Loucy (cell line): ENCODE data around the gene NPIPB6.
"Not testable (repeated sequence)": the region's sequence is repeated elsewhere in the genome, so short reads cannot be mapped to it uniquely, and the experiment has no call there.

ENCODE experiments used
- EZH2phosphoT487 ChIP-seq: fragments of 200-600 bp; IDR thresholded peaks from 2 replicates; pipeline ENCODE4 v1.6.1; 2018; ENCODE audit warnings: antibody characterized with exemption, mild to moderate bottlenecking, moderate library complexity, borderline replicate concordance
- TF ChIP-seq, protein P1 (sequence below): fragments of 200-600 bp; sonication (generic); conservative IDR thresholded peaks from 2 replicates; pipeline ENCODE4 v1.5.1; 2014; ENCODE audit warnings: mild to moderate bottlenecking, antibody characterized with exemption, low read length

DNA sequence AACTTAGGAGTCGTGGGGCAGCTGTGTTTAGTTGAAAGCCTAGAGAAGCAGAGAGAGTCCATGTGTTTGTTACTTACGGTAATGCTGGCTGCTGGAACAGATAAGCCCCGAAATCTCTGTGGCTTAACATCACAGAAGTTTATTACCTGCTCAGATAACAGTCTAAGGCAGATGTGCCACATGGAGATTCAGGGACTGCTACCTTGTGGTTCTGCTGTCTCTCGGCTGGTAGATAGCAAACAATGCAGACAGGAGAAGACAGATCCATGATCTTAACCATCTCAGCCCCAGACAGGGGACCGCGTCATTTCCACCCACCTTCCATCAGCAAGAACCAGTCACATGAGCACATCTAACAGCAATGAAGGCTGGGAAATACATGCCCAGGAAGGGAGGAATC is 30.7 kb downstream of the NPIPB6 start:
- TF ChIP-seq, protein P1, sequence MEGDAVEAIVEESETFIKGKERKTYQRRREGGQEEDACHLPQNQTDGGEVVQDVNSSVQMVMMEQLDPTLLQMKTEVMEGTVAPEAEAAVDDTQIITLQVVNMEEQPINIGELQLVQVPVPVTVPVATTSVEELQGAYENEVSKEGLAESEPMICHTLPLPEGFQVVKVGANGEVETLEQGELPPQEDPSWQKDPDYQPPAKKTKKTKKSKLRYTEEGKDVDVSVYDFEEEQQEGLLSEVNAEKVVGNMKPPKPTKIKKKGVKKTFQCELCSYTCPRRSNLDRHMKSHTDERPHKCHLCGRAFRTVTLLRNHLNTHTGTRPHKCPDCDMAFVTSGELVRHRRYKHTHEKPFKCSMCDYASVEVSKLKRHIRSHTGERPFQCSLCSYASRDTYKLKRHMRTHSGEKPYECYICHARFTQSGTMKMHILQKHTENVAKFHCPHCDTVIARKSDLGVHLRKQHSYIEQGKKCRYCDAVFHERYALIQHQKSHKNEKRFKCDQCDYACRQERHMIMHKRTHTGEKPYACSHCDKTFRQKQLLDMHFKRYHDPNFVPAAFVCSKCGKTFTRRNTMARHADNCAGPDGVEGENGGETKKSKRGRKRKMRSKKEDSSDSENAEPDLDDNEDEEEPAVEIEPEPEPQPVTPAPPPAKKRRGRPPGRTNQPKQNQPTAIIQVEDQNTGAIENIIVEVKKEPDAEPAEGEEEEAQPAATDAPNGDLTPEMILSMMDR: not testable (repeated sequence)
- not testable (repeated sequence) for TF ChIP-seq EZH2phosphoT487
